ENCODE results near the gene EPB41L2.

EPB41L2 gene

DNA sequence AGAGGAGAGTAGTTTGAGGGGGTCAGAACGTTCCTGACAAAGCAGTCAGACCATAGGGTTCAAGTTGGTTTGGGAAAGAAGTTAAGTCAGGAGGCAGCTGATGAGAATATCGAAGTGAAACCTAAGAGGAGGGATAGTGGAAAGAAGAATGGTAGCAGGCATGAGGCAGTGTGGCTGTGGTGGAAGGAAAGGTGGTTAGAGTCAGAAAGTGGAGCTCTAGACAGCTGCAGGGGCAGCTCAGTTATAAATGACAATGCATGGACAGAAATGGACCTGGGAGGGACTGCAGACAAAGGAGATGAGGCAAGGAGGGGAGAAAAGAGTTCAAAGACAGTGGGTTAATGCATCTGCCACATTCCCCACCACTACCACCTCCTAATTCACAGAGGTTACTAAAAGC, 169.3 kb downstream of the EPB41L2 start:
- TF ChIP-seq CTCF (IDR thresholded peaks at IDR 0.05; ENCODE audit: low read depth, low read length, missing control alignments): no peak
- DNase-seq (ENCODE audit: low read depth): no peak
- H3K4me3 ChIP-seq (ENCODE audit: low read depth, low read length): no peak overlapping the region

DNA sequence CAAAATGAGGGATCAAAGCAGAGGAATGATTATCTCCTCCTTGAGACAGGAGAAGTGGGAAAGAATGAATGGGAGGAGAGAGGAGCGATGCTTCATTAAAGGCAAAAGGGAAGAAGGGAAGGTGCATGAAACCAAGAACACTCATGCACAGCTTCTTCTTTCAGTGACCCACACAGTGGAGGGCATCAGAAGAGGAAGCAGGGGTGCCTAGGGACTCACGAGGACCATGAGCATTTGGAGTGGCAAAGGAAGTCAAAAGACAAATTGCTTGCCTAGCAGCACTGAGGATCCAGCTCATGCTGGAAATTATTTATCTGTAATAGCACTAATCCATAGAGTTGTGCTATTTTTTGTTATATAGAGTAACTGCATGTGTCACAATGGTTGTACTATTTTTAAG, 169.8 kb downstream of the EPB41L2 start:
- H3K4me3 ChIP-seq (ENCODE audit: low read depth, low read length): no peak overlapping the region
- TF ChIP-seq CTCF (IDR thresholded peaks at IDR 0.05; ENCODE audit: low read depth, low read length, missing control alignments): no peak
- DNase-seq (ENCODE audit: low read depth): no peak

DNA sequence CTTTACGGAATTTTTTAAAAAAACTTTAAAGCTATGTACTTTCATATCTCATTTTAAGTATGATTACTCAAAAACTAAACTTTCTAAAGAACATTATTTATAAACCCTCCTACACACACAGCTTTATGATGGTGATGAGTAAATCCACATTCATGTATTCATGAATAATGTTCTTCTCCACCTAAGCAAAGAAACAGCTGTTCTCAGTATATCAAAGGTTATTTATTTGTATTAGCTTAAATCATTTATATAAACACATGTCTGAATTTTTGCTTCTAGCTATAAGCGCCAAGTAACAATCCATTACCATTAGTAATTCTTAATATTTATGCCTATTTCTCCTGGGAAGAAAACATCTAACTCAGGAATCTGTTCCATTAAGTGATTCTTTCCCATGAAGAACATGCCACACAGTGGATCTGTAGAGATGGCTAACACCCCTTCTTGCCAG, 172.5 kb downstream of the EPB41L2 start:
- no peak overlapping the region for H3K4me3 ChIP-seq (ENCODE audit: low read depth, low read length)
- DNase-seq (ENCODE audit: low read depth): no peak
- TF ChIP-seq CTCF (IDR thresholded peaks at IDR 0.05; ENCODE audit: low read depth, low read length, missing control alignments): no peak

GRCh38 chr6:130889423-130889822, 173.6 kb downstream of the EPB41L2 start:
- no peak for TF ChIP-seq CTCF (IDR thresholded peaks at IDR 0.05; ENCODE audit: low read depth, low read length, missing control alignments)
- no peak overlapping the region for H3K4me3 ChIP-seq (ENCODE audit: low read depth, low read length)
- no peak for DNase-seq (ENCODE audit: low read depth)

DNA sequence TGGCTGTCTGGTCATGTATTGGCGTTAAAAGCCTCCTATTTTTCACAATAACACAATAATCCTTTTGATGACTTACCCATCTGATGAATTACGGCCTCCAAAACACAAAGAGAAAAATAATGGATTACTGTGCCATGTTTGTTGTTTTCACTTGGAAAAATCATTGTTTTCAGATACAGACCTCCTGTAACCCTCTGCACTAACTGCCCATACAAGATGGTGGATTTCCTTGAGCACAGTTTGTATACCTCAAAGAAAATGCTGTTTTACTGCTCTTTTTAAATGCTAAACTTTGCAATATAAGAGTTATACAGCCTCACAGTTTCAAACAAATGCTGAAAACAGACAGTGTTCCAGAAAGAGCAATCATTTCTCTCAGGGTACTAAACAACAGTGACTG, 174.8 kb downstream of the EPB41L2 start:
- H3K4me3 ChIP-seq (ENCODE audit: low read depth, low read length): no peak overlapping the region
- DNase-seq (ENCODE audit: low read depth): no peak
- no peak for TF ChIP-seq CTCF (IDR thresholded peaks at IDR 0.05; ENCODE audit: low read depth, low read length, missing control alignments)

GRCh38 chr6:130886966-130887365, 176.1 kb downstream of the EPB41L2 start:
- DNase-seq (ENCODE audit: low read depth): no peak
- H3K4me3 ChIP-seq (ENCODE audit: low read depth, low read length): no peak overlapping the region
- TF ChIP-seq CTCF (IDR thresholded peaks at IDR 0.05; ENCODE audit: low read depth, low read length, missing control alignments): no peak

- TF ChIP-seq CTCF (IDR thresholded peaks at IDR 0.05; ENCODE audit: low read depth, low read length, missing control alignments): peak; percentile 73
- peak; percentile 58 for DNase-seq (ENCODE audit: low read depth)
- H3K4me3 ChIP-seq (ENCODE audit: low read depth, low read length): no peak overlapping the region
These were observed 177.5 kb downstream of the EPB41L2 start for GRCh38 chr6:130885392-130886192.
